Type B pancreatic cell (in vitro differentiated cells): Measurements from ENCODE around the gene GNAI3. TPM values are rescaled to one million over a fixed set of nuclear protein-coding genes. Genes with fewer than 3 reads are reported as not detected.
A peak's percentile ranks its signal among the peaks of the same experiment; 100 is the strongest.

Experiments used
- DNase-seq: peaks from one replicate; pipeline ENCODE4 v3.0.0; 2021; ENCODE audit warnings: mixed read lengths; ENCODE audit not compliant: unreplicated experiment; ENCODE audit errors: extremely low spot score
- H3K27ac Mint-ChIP-seq: 2 replicates; pipeline ENCODE4 v1.8.0; 2021; ENCODE audit warnings: mild to moderate bottlenecking, mixed read lengths
- H3K27me3 Mint-ChIP-seq: 2 replicates; pipeline ENCODE4 v1.8.0; 2021; ENCODE audit warnings: mixed read lengths
- H3K36me3 Mint-ChIP-seq: 2 replicates; pipeline ENCODE4 v1.8.0; 2021; ENCODE audit warnings: mixed read lengths
- H3K4me1 Mint-ChIP-seq: one replicate; pipeline ENCODE4 v1.8.0; 2021; ENCODE audit warnings: mixed read lengths; ENCODE audit not compliant: unreplicated experiment
- H3K4me3 Mint-ChIP-seq: 2 replicates; pipeline ENCODE4 v1.8.0; 2021; ENCODE audit warnings: mild to moderate bottlenecking, mixed read lengths
- H3K9me3 Mint-ChIP-seq: 2 replicates; pipeline ENCODE4 v1.8.0; 2021; ENCODE audit warnings: mixed read lengths
- CTCF ChIP-seq: fragments of 200-600 bp; sonication (generic); conservative IDR thresholded peaks from 2 replicates; pipeline ENCODE4 v1.5.0; 2021; ENCODE audit warnings: antibody characterized with exemption, mild to moderate bottlenecking
- total RNA-seq: library from RNA; stranded (reverse); gene quantifications from 2 replicates; pipeline ENCODE4 v1.2.1, GENCODE V29; 2021; ENCODE audit warnings: low replicate concordance

GNAI3 gene
- total RNA-seq, 1 donor from 2014 or later = 8.9 TPM

GRCh38 chr1:109625176-109625575 is 76.8 kb downstream of the GNAI3 start:
- Mint-ChIP-seq H3K4me1 (peaks cover 24% of the 10 kb centered on the region), H3K27ac (peak overlapping the region; percentile 48), H3K36me3 (peaks cover 4% of the 10 kb centered on the region), H3K27me3 (no peaks in the 10 kb centered on the region), H3K4me3 (no peak overlapping the region), H3K9me3 (no peaks in the 10 kb centered on the region)
- no peak for TF ChIP-seq CTCF
- DNase-seq = peak; percentile 60

DNA sequence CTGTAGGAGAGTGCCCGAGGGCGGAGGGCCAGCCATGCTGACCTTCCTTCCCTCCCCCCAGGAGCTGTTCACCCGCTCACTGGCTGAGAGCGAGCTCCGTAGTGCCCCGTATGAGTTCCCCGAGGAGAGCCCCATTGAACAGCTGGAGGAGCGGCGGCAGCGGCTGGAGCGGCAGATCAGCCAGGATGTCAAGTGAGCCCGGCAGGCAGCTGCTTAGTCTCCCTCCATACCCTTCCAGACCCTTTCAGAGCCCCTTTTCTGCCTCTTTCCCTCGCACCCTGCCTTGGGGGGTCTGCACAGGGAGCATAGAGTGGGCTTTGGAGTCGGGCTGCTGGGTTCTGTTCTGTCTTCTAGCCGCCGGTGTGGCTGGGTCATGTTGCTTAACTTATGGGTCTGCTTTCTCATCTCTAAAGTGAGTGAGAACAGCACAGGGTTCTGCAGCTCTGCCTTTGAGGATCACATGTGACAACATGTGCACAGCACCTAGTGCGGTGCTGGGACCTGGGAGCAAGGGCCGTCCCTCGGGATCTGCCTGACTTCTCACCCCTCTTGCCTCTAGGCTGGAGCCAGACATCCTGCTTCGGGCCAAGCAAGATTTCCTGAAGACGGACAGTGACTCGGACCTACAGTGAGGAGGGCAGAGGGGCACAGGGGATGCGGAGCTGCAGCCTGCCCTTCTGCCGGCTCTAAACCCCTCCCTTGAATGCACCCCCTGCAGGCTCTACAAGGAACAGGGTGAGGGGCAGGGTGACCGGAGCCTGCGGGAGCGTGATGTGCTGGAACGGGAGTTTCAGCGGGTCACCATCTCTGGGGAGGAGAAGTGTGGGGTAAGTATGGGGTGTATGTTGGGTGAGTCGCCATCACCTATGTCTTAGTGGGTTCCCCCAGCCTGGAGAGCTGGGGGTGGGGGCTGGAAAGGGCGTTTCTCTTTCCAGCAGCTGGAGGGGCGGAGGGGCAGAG is 77.5 kb downstream of the GNAI3 start:
- DNase-seq = peak; percentile 36
- peak overlapping the region; percentile 48 for H3K27ac Mint-ChIP-seq

DNA sequence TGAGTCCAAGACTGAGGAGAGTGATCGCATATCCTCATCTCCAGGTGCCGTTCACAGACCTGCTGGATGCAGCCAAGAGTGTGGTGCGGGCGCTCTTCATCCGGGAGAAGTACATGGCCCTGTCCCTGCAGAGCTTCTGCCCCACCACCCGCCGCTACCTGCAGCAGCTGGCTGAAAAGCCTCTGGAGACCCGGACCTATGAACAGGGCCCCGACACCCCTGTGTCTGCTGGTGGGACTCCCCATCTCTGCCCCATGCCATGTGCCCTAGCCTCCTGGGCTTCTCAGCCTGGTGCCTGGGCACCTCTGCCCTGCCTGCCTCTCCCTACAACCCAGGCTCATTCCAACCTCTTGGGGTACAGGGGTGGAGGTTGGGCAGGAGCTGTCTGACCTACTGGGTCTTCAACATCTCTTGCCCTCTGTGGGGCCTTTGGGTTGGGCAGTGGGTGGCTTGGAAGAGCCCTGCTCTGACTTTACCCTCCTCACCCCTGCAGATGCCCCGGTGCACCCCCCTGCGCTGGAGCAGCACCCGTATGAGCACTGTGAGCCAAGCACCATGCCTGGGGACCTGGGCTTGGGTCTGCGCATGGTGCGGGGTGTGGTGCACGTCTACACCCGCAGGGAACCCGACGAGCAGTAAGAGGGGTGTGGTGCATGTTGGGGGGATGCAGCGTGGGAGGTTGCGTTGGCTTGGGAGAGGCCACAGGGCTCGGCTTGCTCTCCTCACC is 78.4 kb downstream of the GNAI3 start:
- H3K9me3 Mint-ChIP-seq = no peaks in the 10 kb centered on the region
- peaks cover 21% of the 10 kb centered on the region for H3K4me1 Mint-ChIP-seq
- no peaks in the 10 kb centered on the region for H3K27me3 Mint-ChIP-seq
- DNase-seq = no peak
- no peak for TF ChIP-seq CTCF
- peaks cover 4% of the 10 kb centered on the region for H3K36me3 Mint-ChIP-seq
- H3K27ac Mint-ChIP-seq = no peak overlapping the region
- no peak overlapping the region for H3K4me3 Mint-ChIP-seq

More for the DNA sequence above, 77.5 kb downstream of the GNAI3 start:
- Mint-ChIP-seq H3K9me3 (no peaks in the 10 kb centered on the region), H3K36me3 (peaks cover 4% of the 10 kb centered on the region), H3K27me3 (no peaks in the 10 kb centered on the region), H3K4me3 (no peak overlapping the region), H3K4me1 (peaks cover 24% of the 10 kb centered on the region)
- no peak for TF ChIP-seq CTCF

- no peak overlapping the region for H3K4me3 Mint-ChIP-seq
- H3K36me3 Mint-ChIP-seq = peaks cover 4% of the 10 kb centered on the region
- H3K9me3 Mint-ChIP-seq = no peaks in the 10 kb centered on the region
- TF ChIP-seq CTCF = no peak
- H3K27ac Mint-ChIP-seq = no peak overlapping the region
- no peaks in the 10 kb centered on the region for H3K27me3 Mint-ChIP-seq
- H3K4me1 Mint-ChIP-seq = peaks cover 11% of the 10 kb centered on the region
- DNase-seq = peak; percentile 58
Observed at GRCh38 chr1:109627692-109628399, 79.4 kb downstream of the GNAI3 start.

DNA sequence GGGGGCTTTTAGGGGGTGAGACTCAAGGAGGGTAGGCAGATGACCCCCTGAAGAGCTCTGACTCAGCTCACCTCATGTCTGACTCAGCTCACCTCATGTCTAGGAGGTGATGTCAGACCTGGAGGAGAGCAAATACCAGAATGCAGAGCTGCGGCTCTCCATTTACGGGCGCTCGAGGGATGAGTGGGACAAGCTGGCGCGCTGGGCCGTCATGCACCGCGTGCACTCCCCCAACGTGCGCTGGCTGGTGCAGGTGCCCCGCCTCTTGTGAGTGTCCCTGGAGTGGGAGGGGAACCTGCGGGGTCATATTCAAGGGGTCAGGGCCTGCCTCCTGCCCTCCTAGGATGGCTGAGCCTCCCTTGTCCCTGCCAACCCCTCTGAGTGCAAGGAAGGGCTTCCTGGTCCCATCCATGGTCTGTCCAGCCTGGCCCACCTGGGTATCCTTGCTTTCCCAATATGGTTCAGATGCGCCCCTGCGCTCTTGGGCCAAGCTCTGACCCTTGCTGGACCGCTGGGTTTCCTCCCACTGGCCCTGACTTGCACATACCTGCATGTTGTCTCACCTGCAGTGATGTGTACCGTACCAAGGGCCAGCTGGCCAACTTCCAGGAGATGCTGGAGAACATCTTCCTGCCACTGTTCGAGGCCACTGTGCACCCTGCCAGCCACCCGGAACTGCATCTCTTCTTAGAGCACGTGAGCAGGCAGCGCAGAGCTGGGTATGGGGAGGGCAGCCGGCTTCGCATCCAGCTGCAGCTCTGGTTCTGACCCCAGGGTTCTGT is 80.3 kb downstream of the GNAI3 start:
- TF ChIP-seq CTCF = no peak
- Mint-ChIP-seq H3K36me3 (peaks cover 4% of the 10 kb centered on the region), H3K27me3 (no peaks in the 10 kb centered on the region), H3K27ac (no peak overlapping the region), H3K9me3 (no peaks in the 10 kb centered on the region), H3K4me1 (peaks cover 8% of the 10 kb centered on the region), H3K4me3 (no peak overlapping the region)
- DNase-seq = no peak
